ENCODE measurements around the gene DLX3.

The DLX3 gene

GRCh38 chr17:49959183-49959935, 35.7 kb downstream of the DLX3 start:
- Mint-ChIP-seq H3K4me1 (peaks cover 21% of the 10 kb centered on the region), H3K27ac (no peak overlapping the region), H3K9me3 (no peaks in the 10 kb centered on the region), H3K36me3 (ENCODE audit: low read depth) (no peaks in the 10 kb centered on the region), H3K27me3 (ENCODE audit: low read depth, poor library complexity) (peaks cover 72% of the 10 kb centered on the region), H3K4me3 (no peak overlapping the region)
- no peak for TF ChIP-seq CTCF (IDR thresholded peaks at IDR 0.05)
- DNase-seq: no peak

GRCh38 chr17:49958723-49959122, 36.3 kb downstream of the DLX3 start:
- Mint-ChIP-seq H3K9me3 (no peaks in the 10 kb centered on the region), H3K27ac (no peak overlapping the region), H3K4me1 (peaks cover 19% of the 10 kb centered on the region), H3K4me3 (no peak overlapping the region), H3K27me3 (ENCODE audit: low read depth, poor library complexity) (peaks cover 66% of the 10 kb centered on the region), H3K36me3 (ENCODE audit: low read depth) (no peaks in the 10 kb centered on the region)
- DNase-seq: no peak
- no peak for TF ChIP-seq CTCF (IDR thresholded peaks at IDR 0.05)

- H3K36me3 Mint-ChIP-seq (ENCODE audit: low read depth): no peaks in the 10 kb centered on the region
- no peak for DNase-seq
- H3K27me3 Mint-ChIP-seq (ENCODE audit: low read depth, poor library complexity): peaks cover 52% of the 10 kb centered on the region
- no peak for TF ChIP-seq CTCF (IDR thresholded peaks at IDR 0.05)
- no peaks in the 10 kb centered on the region for H3K9me3 Mint-ChIP-seq
- H3K4me3 Mint-ChIP-seq: no peak overlapping the region
- no peak overlapping the region for H3K27ac Mint-ChIP-seq
- H3K4me1 Mint-ChIP-seq: peaks cover 19% of the 10 kb centered on the region
These were observed 37.7 kb downstream of the DLX3 start for GRCh38 chr17:49957350-49957749.

GRCh38 chr17:49956780-49957179, 38.2 kb downstream of the DLX3 start:
- no peak for DNase-seq
- no peaks in the 10 kb centered on the region for H3K36me3 Mint-ChIP-seq (ENCODE audit: low read depth)
- H3K27ac Mint-ChIP-seq: no peak overlapping the region
- H3K9me3 Mint-ChIP-seq: no peaks in the 10 kb centered on the region
- H3K4me1 Mint-ChIP-seq: peaks cover 24% of the 10 kb centered on the region
- no peak for TF ChIP-seq CTCF (IDR thresholded peaks at IDR 0.05)
- H3K4me3 Mint-ChIP-seq: no peak overlapping the region
- H3K27me3 Mint-ChIP-seq (ENCODE audit: low read depth, poor library complexity): peaks cover 46% of the 10 kb centered on the region

- Mint-ChIP-seq H3K27ac (no peak overlapping the region), H3K27me3 (ENCODE audit: low read depth, poor library complexity) (peaks cover 39% of the 10 kb centered on the region), H3K4me3 (no peak overlapping the region), H3K36me3 (ENCODE audit: low read depth) (no peaks in the 10 kb centered on the region), H3K9me3 (no peaks in the 10 kb centered on the region), H3K4me1 (peaks cover 32% of the 10 kb centered on the region)
- no peak for TF ChIP-seq CTCF (IDR thresholded peaks at IDR 0.05)
- DNase-seq: no peak
These were observed 39.9 kb downstream of the DLX3 start for GRCh38 chr17:49955157-49955556.

- no peak overlapping the region for H3K27ac Mint-ChIP-seq
- TF ChIP-seq CTCF (IDR thresholded peaks at IDR 0.05): no peak
These were observed 42.0 kb downstream of the DLX3 start for GRCh38 chr17:49952912-49953497.

More at GRCh38 chr17:49952912-49953497, 42.0 kb downstream of the DLX3 start:
- DNase-seq: no peak
- Mint-ChIP-seq H3K36me3 (ENCODE audit: low read depth) (no peaks in the 10 kb centered on the region), H3K4me1 (peaks cover 32% of the 10 kb centered on the region), H3K27me3 (ENCODE audit: low read depth, poor library complexity) (peaks cover 27% of the 10 kb centered on the region), H3K9me3 (no peaks in the 10 kb centered on the region), H3K4me3 (no peak overlapping the region)
